Uterus (tissue), 2 donors: ENCODE data around the gene SUGCT.

Source experiments
- CTCF ChIP-seq, 4 experiments: fragments of 200-600 bp in 2 of 4; fragments of 450-650 bp in 2 of 4; sonication (generic) in 2 of 4; IDR thresholded peaks; one replicate each; pipeline ENCODE4 v1.5.1; 2016 to 2019; ENCODE audit warnings: antibody characterized with exemption in 4 of 4, mild to moderate bottlenecking in 2 of 4, moderate library complexity in 1 of 4
- POLR2A ChIP-seq, 2 donors: fragments of 450-650 bp; IDR thresholded peaks; one replicate each; pipeline ENCODE4 v1.6.1; 2016; ENCODE audit warnings: antibody characterized with exemption in 2 of 2, mild to moderate bottlenecking in 1 of 2, moderate library complexity in 1 of 2

DNA sequence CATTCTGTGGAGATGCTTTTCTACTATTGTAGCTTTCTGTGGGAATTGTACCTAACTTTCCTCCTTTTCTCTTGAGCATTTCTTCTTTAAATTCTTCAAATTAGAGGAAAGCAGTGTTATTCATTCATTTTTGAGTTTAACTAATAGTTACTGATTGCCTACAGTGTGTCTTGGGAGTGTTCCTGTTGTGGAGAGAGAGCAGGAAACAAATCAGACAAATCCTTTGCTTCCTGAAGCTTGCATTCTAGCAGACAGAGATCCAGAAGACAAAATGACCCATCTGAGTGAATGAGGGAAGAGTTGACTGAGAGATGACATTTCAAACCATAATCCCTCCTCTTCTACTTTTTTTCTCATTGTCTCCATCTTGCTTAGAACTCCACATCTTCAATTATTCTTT, 170.4 kb downstream of the SUGCT start:
- TF ChIP-seq CTCF (IDR thresholded peaks at IDR 0.05) (no peak), POLR2A (IDR thresholded peaks at IDR 0.05) (no peak)
